Stimulated activated CD8-positive, alpha-beta memory T cell treated with anti-CD3 and anti-CD28 coated beads, Interleukin-15, amount 100 ng/mL, for 48 hours (primary cell): ENCODE results near the gene LUC7L.

Experiments used
- DNase-seq, 2 donors: peaks; one replicate each; pipeline ENCODE4 v3.0.0-alpha.2; 2020; ENCODE audit warnings: low read depth in 2 of 2

LUC7L gene

GRCh38 chr16:143047-143446 lies 86.2 kb downstream of the LUC7L start:
- DNase-seq, result no peak

DNA sequence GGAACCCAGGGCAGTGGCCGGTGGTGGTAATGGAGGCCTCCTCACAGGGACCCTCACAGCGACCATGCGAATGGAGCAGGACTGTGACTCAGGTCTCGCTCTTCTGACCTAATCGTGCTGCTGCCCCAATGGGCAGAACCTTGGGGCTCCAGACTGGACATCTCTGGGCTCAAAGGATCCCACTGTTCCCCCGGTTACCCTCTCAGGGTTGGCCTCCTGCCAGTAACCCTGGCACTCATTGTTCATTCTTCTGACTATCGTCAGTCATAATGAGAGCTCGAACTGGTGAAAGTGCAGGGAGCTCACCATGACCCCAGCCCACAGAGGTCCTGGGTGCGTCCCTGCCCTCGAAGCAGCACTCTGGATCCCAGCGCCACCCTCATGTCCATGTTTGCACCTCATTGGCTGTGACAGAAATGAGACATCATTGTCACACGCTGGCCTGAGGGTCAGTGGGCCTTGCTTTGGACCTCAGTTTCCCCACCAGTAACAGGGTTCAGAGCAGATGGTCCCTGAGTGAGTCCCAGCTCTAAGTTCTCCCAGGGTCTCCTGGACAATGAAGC lies 86.8 kb downstream of the LUC7L start:
- DNase-seq, result no peak

GRCh38 chr16:140175-140857 lies 88.9 kb downstream of the LUC7L start:
- DNase-seq, result no peak
